GM12878 (cell line): ENCODE measurements around the gene RSPRY1. TPM values are rescaled to one million over a fixed set of nuclear protein-coding genes. Genes with fewer than 3 reads are reported as not detected.

ENCODE experiments used
- ATAC-seq: fragments of 200-7000 bp; cut with Tn5 transposase; 3 replicates; pipeline ENCODE4 v1.9.1; 2020; ENCODE audit warnings: mild to moderate bottlenecking, moderate library complexity
- BruUV-seq: library from RNA; stranded (reverse); fragments of 400-500 nt; replicated peaks from 2 replicates; lab custom pipeline; 2021; lab: Mats Ljungman, UMichigan
- CTCF ChIA-PET: fragments of 300-600 bp; sonication (Branson Sonifier 250); formaldehyde crosslinking; extraction: SDS; loops from one replicate; lab custom pipeline; 2021; ENCODE audit warnings: inconsistent platforms; lab: Yijun Ruan, JAX
- POLR2A ChIA-PET: fragments of 350-600 bp; formaldehyde crosslinking; extraction: SDS; loops from one replicate; lab custom pipeline; 2021; ENCODE audit warnings: inconsistent platforms; lab: Charles Lee
- RAD21 ChIA-PET: fragments of 300-600 bp; sonication (Branson Sonifier 250); formaldehyde crosslinking; loops from one replicate; lab custom pipeline; 2023; ENCODE audit warnings: antibody characterized with exemption; ENCODE audit not compliant: unreplicated experiment; lab: Charles Lee
- SMC1A ChIA-PET: fragments of 300-600 bp; sonication (Branson Sonifier 250); formaldehyde crosslinking; loops from one replicate; lab custom pipeline; 2023; ENCODE audit not compliant: unreplicated experiment, uncharacterized antibody; lab: Charles Lee
- DNase-seq: peaks from one replicate; pipeline ENCODE4 v3.0.0-alpha.2; 2011; ENCODE audit warnings: low read depth, low spot score
- FAIRE-seq: peaks from 3 replicates; lab custom pipeline; 2011; peaks lifted over from hg19 to GRCh38; lab: Jason Lieb, UNC
- H2AFZ ChIP-seq: 2 replicates; pipeline ENCODE4 v1.6.0; 2011; ENCODE audit warnings: low read depth, low read length, control low read depth; ENCODE audit not compliant: control insufficient read depth
- H3K27ac ChIP-seq: 2 replicates; pipeline ENCODE4 v1.5.1; 2011; ENCODE audit warnings: control low read depth; ENCODE audit not compliant: control insufficient read depth, insufficient read depth
- H3K27me3 ChIP-seq, 2 experiments: replicated peaks in 1 of 2; 2 replicates each; pipeline versions ENCODE4 v1.6.0 to v1.6.1; 2011; ENCODE audit warnings: low read length in 1 of 2; ENCODE audit not compliant: control insufficient read depth in 2 of 2, insufficient read depth in 2 of 2
- H3K36me3 ChIP-seq, 2 experiments: 2 replicates each; pipeline ENCODE4 v1.5.1; 2011; ENCODE audit warnings: low read length in 1 of 2; ENCODE audit not compliant: control insufficient read depth in 2 of 2, insufficient read depth in 2 of 2
- H3K4me1 ChIP-seq: 2 replicates; pipeline ENCODE4 v1.6.1; 2011; ENCODE audit warnings: mild to moderate bottlenecking, low read length, moderate library complexity, mixed read lengths; ENCODE audit not compliant: control insufficient read depth, insufficient read depth
- H3K4me2 ChIP-seq: 2 replicates; pipeline ENCODE4 v1.6.0; 2011; ENCODE audit warnings: control low read depth; ENCODE audit not compliant: control insufficient read depth, insufficient read depth
- H3K4me3 ChIP-seq: fragments of 200-600 bp; sonication (generic); 2 replicates; pipeline ENCODE4 v1.5.1; 2016
- H3K79me2 ChIP-seq: 2 replicates; pipeline ENCODE4 v1.6.0; 2011; ENCODE audit warnings: low read length; ENCODE audit not compliant: control insufficient read depth, insufficient read depth
- H3K9ac ChIP-seq: 2 replicates; pipeline ENCODE4 v1.8.0; 2011; ENCODE audit warnings: low read length, control low read depth, mixed read lengths; ENCODE audit not compliant: control insufficient read depth, insufficient read depth
- H3K9me3 ChIP-seq: replicated peaks from 3 replicates; pipeline ENCODE4 v1.5.1; 2011; ENCODE audit warnings: mild to moderate bottlenecking, low read length; ENCODE audit not compliant: control insufficient read depth, insufficient read depth
- H4K20me1 ChIP-seq: 2 replicates; pipeline ENCODE4 v1.6.0; 2011; ENCODE audit not compliant: control insufficient read depth, insufficient read depth
- HDAC6 ChIP-seq: fragments of 200-600 bp; sonication (generic); IDR thresholded peaks from one replicate; pipeline ENCODE4 v1.8.0; 2017; ENCODE audit warnings: antibody characterized with exemption; ENCODE audit not compliant: unreplicated experiment
- NFXL1 ChIP-seq: fragments of 450-650 bp; IDR thresholded peaks from 2 replicates; pipeline ENCODE4 v1.6.1; 2017; ENCODE audit warnings: antibody characterized with exemption, mild to moderate bottlenecking, borderline replicate concordance
- RAD51 ChIP-seq: fragments of 450-650 bp; IDR thresholded peaks from 2 replicates; pipeline ENCODE4 v1.6.1; 2016; ENCODE audit warnings: moderate library complexity, mild to moderate bottlenecking, inconsistent platforms
- WRNIP1 ChIP-seq: IDR thresholded peaks from 2 replicates; pipeline ENCODE4 v1.6.1; 2011; ENCODE audit warnings: low read depth, low read length, improper control_type of control experiment, borderline replicate concordance
- ZBED1 ChIP-seq: IDR thresholded peaks from 2 replicates; pipeline ENCODE4 v1.6.1; 2016; ENCODE audit warnings: borderline replicate concordance
- whole genome bisulfite sequencing: methylation state at CpG from one replicate; pipeline ENCODE4 v1.1.6; 2016; ENCODE audit warnings: low lambda C conversion rate; ENCODE audit not compliant: insufficient replicate concordance, insufficient coverage; ENCODE audit errors: missing lambda C conversion rate; 5-methylcytosine and 5-hydroxymethylcytosine counted together
- in situ Hi-C: fragments of 300-500 bp; cut with MboI; formaldehyde crosslinking; loops from 9 replicates; pipeline ENCODE4 v1.14.3; 2018; ENCODE audit warnings: mixed read lengths
- intact Hi-C: fragments of 100-400 bp; cut with micrococcal nuclease; formaldehyde crosslinking; loops from one replicate; pipeline ENCODE4 v1.14.2; 2022; ENCODE audit not compliant: unreplicated experiment
- polyA plus RNA-seq, 11 experiments: library from polyadenylated mRNA; depleted of rRNA in 4 of 11; unstranded in 6 of 11; stranded (reverse) in 5 of 11; fragments of >200 nt; fragmentation: Nextera tagmentation in 4 of 11; fragmentation: Illumina TruSeq in 1 of 11; extraction: Ambion mirVana in 4 of 11; extraction: Trizol in 1 of 11; gene quantifications; 1 replicate in 1 of 11; 2 replicates in 10 of 11; pipeline versions ENCODE4 v1.2.1 to v1.2.3, GENCODE V29; 2011 to 2016; ENCODE audit warnings: inconsistent platforms in 2 of 11, missing spikeins in 2 of 11, low read depth in 1 of 11
- total RNA-seq, 4 experiments: library from RNA; depleted of rRNA in 3 of 4; stranded (reverse); fragments of >200 nt in 3 of 4; fragmentation: Illumina TruSeq in 1 of 4; extraction: Trizol in 1 of 4; gene quantifications; 2 replicates each; pipeline versions ENCODE4 v1.2.1 to v1.2.3, GENCODE V29; 2013 to 2021
- TF ChIP-seq, protein P1 (sequence below): fragments of 450-650 bp; IDR thresholded peaks from 2 replicates; pipeline ENCODE4 v1.6.1; 2017; ENCODE audit warnings: low read depth, mild to moderate bottlenecking, moderate library complexity

Gene RSPRY1
- total and polyA plus RNA-seq, 10 of the 15 experiments (the other 5 are each of a cell fraction or from before 2014, with no cell fraction given): 18.5 to 57.0 (median 41.2) TPM

DNA sequence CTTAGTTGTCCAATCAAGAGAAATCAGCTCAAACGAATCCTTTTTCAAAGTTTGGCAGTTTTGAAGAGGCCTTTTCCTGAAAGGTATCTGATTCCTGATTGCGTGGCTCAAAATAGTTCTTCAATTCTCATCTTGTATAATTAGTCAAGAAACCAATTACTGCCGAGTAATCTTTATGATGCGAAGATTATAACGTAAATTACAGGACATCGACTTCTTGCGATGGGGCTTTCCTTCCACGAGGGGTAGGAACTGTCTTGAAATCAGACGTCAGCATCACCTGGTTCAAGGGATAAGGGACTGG lies 58.3 kb downstream of the RSPRY1 start:
- DNase-seq (no peak), ATAC-seq (peak; percentile 52), FAIRE-seq (no peak)
- ChIA-PET CTCF (interaction anchor here (1.1 to 4.3 kb wide), 3 partner anchors 11 to 172 kb away, joined by 3 to 19 read pairs (median 3); no protein-coding TSS in a partner anchor), RAD21 (interaction anchor here (0.8 to 3.7 kb wide), 3 partner anchors 16 to 54 kb away, joined by 3 to 19 read pairs (median 4); no protein-coding TSS in a partner anchor), POLR2A (interaction anchor here (1.2 to 7.1 kb wide), 5 partner anchors 15 to 151 kb away, joined by 3 to 35 read pairs (median 4); no protein-coding TSS in a partner anchor), SMC1A (interaction anchor here (1.2 to 8.4 kb wide), 3 partner anchors 8 to 55 kb away, joined by 3 to 39 read pairs (median 7); no protein-coding TSS in a partner anchor)
- no peaks in the 10 kb centered on the region for H3K27me3 ChIP-seq
- WGBS: 8% methylated on average over 9 of the region's 9 CpGs
- peak overlapping the region; percentile 75 for H3K4me2 ChIP-seq
- H3K4me1 ChIP-seq: peaks cover 21% of the 10 kb centered on the region
- BruUV-seq: TSS peak; percentile 97
- peak overlapping the region; percentile 65 for H3K9ac ChIP-seq
- H3K79me2 ChIP-seq: peaks cover 5% of the 10 kb centered on the region
- in situ Hi-C loops (no loop called here), intact Hi-C loops (loop anchor here (2.0 kb wide), 2 partner anchors 40 to 172 kb away; partner anchors contain the start of gene PLLP)
- peak overlapping the region; percentile 75 for H3K27ac ChIP-seq
- peak overlapping the region; percentile 80 for H2AFZ ChIP-seq
- H3K36me3 ChIP-seq: peaks cover 0 to 7% of the 10 kb centered on the region in 2 experiments; a peak in 2 of 4 replicates
- H3K4me3 ChIP-seq: peak overlapping the region; percentile 63
- TF ChIP-seq NFXL1: no peak
- peak; percentile 61; the same call in 1 of the 2 replicates for TF ChIP-seq ZBED1
- TF ChIP-seq, protein P1, sequence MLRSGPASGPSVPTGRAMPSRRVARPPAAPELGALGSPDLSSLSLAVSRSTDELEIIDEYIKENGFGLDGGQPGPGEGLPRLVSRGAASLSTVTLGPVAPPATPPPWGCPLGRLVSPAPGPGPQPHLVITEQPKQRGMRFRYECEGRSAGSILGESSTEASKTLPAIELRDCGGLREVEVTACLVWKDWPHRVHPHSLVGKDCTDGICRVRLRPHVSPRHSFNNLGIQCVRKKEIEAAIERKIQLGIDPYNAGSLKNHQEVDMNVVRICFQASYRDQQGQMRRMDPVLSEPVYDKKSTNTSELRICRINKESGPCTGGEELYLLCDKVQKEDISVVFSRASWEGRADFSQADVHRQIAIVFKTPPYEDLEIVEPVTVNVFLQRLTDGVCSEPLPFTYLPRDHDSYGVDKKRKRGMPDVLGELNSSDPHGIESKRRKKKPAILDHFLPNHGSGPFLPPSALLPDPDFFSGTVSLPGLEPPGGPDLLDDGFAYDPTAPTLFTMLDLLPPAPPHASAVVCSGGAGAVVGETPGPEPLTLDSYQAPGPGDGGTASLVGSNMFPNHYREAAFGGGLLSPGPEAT: 0 out of 2 replicates have a peak, but pooled peaks have one; percentile 73
- peak; percentile 55; the same call in 1 of the 2 replicates for TF ChIP-seq RAD51
- no peak for TF ChIP-seq WRNIP1
- TF ChIP-seq HDAC6: no peak
- H4K20me1 ChIP-seq: no peaks in the 10 kb centered on the region
- no peaks in the 10 kb centered on the region for H3K9me3 ChIP-seq
